ENCODE measurements around the gene PASD1. TPM values are rescaled to one million over a fixed set of nuclear protein-coding genes. Genes with fewer than 3 reads are reported as not detected.

The PASD1 gene
- total RNA-seq, 1 experiment from 2014 or later, result not detected

- TF ChIP-seq SIN3A (IDR thresholded peaks at IDR 0.05; ENCODE audit: borderline replicate concordance, insufficient read depth, low read depth, low read length) (no peak), POLR2AphosphoS5 (IDR thresholded peaks at IDR 0.05; ENCODE audit: low read depth, low read length) (no peak), TCF7L2 (IDR thresholded peaks at IDR 0.05; ENCODE audit: low read depth, low read length) (no peak), REST (IDR thresholded peaks at IDR 0.05; ENCODE audit: insufficient read depth in 1 of 2, low read depth in 2 of 2, low read length in 1 of 2) (no peak), CTCF (IDR thresholded peaks at IDR 0.05) (no peak)
- ATAC-seq, result no peak
- no peaks in the 10 kb centered on the region for H3K36me3 ChIP-seq (ENCODE audit: control insufficient read depth, insufficient read depth, low read length)
- no peaks in the 10 kb centered on the region for H3K9me3 ChIP-seq (ENCODE audit: control insufficient read depth, insufficient read depth, low read depth, low read length)
- in situ Hi-C loops (cut with HindIII; ENCODE audit: low pct_unique_long_range_greater_than_20kb, low sequenced_read_pairs), result no loop called here
- H3K27me3 ChIP-seq (ENCODE audit: control insufficient read depth, insufficient read depth, low read length), result no peaks in the 10 kb centered on the region
- DNase-seq (ENCODE audit: low read depth, low spot score), result no peak
- CTCF ChIA-PET, result no interaction called here
- H3K27ac ChIP-seq (ENCODE audit: low read length), result no peak overlapping the region
- POLR2A ChIA-PET, result interaction anchor here (0.6 kb wide), 1 partner anchor 781 kb away, joined by 3 read pairs; no protein-coding TSS in a partner anchor
- no peaks in the 10 kb centered on the region for H3K4me1 ChIP-seq (ENCODE audit: control insufficient read depth, insufficient read depth, low read length)
- no TSS peak for BruUV-seq (replicated peaks)
- H3K4me3 ChIP-seq (ENCODE audit: low read depth in 2 of 2, low read length in 2 of 2), result no peak overlapping the region
- intact Hi-C loops (cut with micrococcal nuclease; ENCODE audit: unreplicated experiment), result no loop called here
Observed at GRCh38 chrX:151700581-151700980, 137.1 kb downstream of the PASD1 start.

GRCh38 chrX:151701071-151701470, 137.6 kb downstream of the PASD1 start:
- no peak overlapping the region for H3K4me3 ChIP-seq (ENCODE audit: low read depth in 2 of 2, low read length in 2 of 2)
- H3K27me3 ChIP-seq (ENCODE audit: control insufficient read depth, insufficient read depth, low read length), result no peaks in the 10 kb centered on the region
- H3K4me1 ChIP-seq (ENCODE audit: control insufficient read depth, insufficient read depth, low read length), result no peaks in the 10 kb centered on the region
- intact Hi-C loops (cut with micrococcal nuclease; ENCODE audit: unreplicated experiment), result no loop called here
- no peak overlapping the region for H3K27ac ChIP-seq (ENCODE audit: low read length)
- ATAC-seq (no peak), DNase-seq (ENCODE audit: low read depth, low spot score) (no peak)
- in situ Hi-C loops (cut with HindIII; ENCODE audit: low pct_unique_long_range_greater_than_20kb, low sequenced_read_pairs), result no loop called here
- POLR2A ChIA-PET, result interaction anchor here (0.6 kb wide), 1 partner anchor 782 kb away, joined by 3 read pairs; no protein-coding TSS in a partner anchor
- H3K36me3 ChIP-seq (ENCODE audit: control insufficient read depth, insufficient read depth, low read length), result no peaks in the 10 kb centered on the region
- no TSS peak for BruUV-seq (replicated peaks)
- CTCF ChIA-PET, result no interaction called here
- no peaks in the 10 kb centered on the region for H3K9me3 ChIP-seq (ENCODE audit: control insufficient read depth, insufficient read depth, low read depth, low read length)
- TF ChIP-seq REST (IDR thresholded peaks at IDR 0.05; ENCODE audit: insufficient read depth in 1 of 2, low read depth in 2 of 2, low read length in 1 of 2) (no peak), SIN3A (IDR thresholded peaks at IDR 0.05; ENCODE audit: borderline replicate concordance, insufficient read depth, low read depth, low read length) (no peak), POLR2AphosphoS5 (IDR thresholded peaks at IDR 0.05; ENCODE audit: low read depth, low read length) (no peak), CTCF (IDR thresholded peaks at IDR 0.05) (no peak), TCF7L2 (IDR thresholded peaks at IDR 0.05; ENCODE audit: low read depth, low read length) (no peak)

All from Panc1 (cell line).